Smooth muscle cell (in vitro differentiated cells): ENCODE measurements around the gene GRM2. TPM values are rescaled to one million over a fixed set of nuclear protein-coding genes. Genes with fewer than 3 reads are reported as not detected.

Experiments used
- DNase-seq: peaks from one replicate; lab custom pipeline; 2025; ENCODE audit not compliant: unreplicated experiment; lab: John Stamatoyannopoulos, UW
- H2AFZ ChIP-seq: fragments of 200-600 bp; sonication (generic); 2 replicates; pipeline ENCODE4 v1.6.0; 2016; ENCODE audit warnings: antibody characterized with exemption, low read depth, mild to moderate bottlenecking
- H3F3A ChIP-seq: fragments of 200-600 bp; sonication (generic); 2 replicates; pipeline ENCODE4 v1.6.0; 2017; ENCODE audit warnings: antibody characterized with exemption, low read depth
- H3K27ac ChIP-seq: fragments of 200-600 bp; sonication (generic); 2 replicates; pipeline ENCODE4 v1.5.1; 2016; ENCODE audit warnings: low read depth, mild to moderate bottlenecking
- H3K27me3 ChIP-seq: fragments of 200-600 bp; sonication (generic); 2 replicates; pipeline ENCODE4 v1.6.1; 2016; ENCODE audit warnings: low read depth, mild to moderate bottlenecking
- H3K36me3 ChIP-seq: fragments of 200-600 bp; sonication (generic); 2 replicates; pipeline ENCODE4 v1.5.1; 2016; ENCODE audit warnings: low read depth
- H3K4me1 ChIP-seq: fragments of 200-600 bp; sonication (generic); 2 replicates; pipeline ENCODE4 v1.5.1; 2016; ENCODE audit warnings: low read depth
- H3K4me2 ChIP-seq: fragments of 200-600 bp; sonication (generic); 2 replicates; pipeline ENCODE4 v1.6.0; 2016; ENCODE audit warnings: mild to moderate bottlenecking
- H3K4me3 ChIP-seq: fragments of 200-600 bp; sonication (generic); 2 replicates; pipeline ENCODE4 v1.5.1; 2016; ENCODE audit warnings: mild to moderate bottlenecking
- H3K79me2 ChIP-seq: fragments of 200-600 bp; sonication (generic); 2 replicates; pipeline ENCODE4 v1.6.0; 2016; ENCODE audit warnings: low read depth, mild to moderate bottlenecking
- H3K9ac ChIP-seq: fragments of 200-600 bp; sonication (generic); 2 replicates; pipeline ENCODE4 v1.6.0; 2016; ENCODE audit warnings: low read depth
- H3K9me3 ChIP-seq: fragments of 200-600 bp; sonication (generic); replicated peaks from 2 replicates; pipeline ENCODE4 v1.5.1; 2016; ENCODE audit warnings: low read depth
- H4K20me1 ChIP-seq: fragments of 200-600 bp; sonication (generic); 2 replicates; pipeline ENCODE4 v1.6.0; 2016; ENCODE audit warnings: low read depth
- CTCF ChIP-seq: fragments of 200-600 bp; sonication (generic); IDR thresholded peaks from 2 replicates; pipeline ENCODE4 v1.5.1; 2017; ENCODE audit warnings: borderline replicate concordance, mild to moderate bottlenecking, antibody characterized with exemption; ENCODE audit not compliant: insufficient read depth, poor library complexity, severe bottlenecking
- WGBS: methylation state at CpG from one replicate; pipeline ENCODE4 v1.1.7; 2016; ENCODE audit warnings: low lambda C conversion rate; 5-methylcytosine and 5-hydroxymethylcytosine counted together
- polyA plus RNA-seq: library from polyadenylated mRNA; unstranded; fragments of >200 nt; fragmentation: Nextera tagmentation; extraction: Ambion mirVana; gene quantifications from 2 replicates; pipeline ENCODE4 v1.2.1, GENCODE V29; 2016
- total RNA-seq: library from RNA; depleted of rRNA; stranded (reverse); fragments of >200 nt; gene quantifications from 2 replicates; pipeline ENCODE4 v1.2.3, GENCODE V29; 2014

The GRM2 gene
- total and polyA plus RNA-seq, 2 experiments from 2014 or later = 0.63 to 0.65 TPM

GRCh38 chr3:51684971-51685751 lies 21.7 kb upstream of the GRM2 start:
- Histone ChIP-seq H2AFZ (no peak overlapping the region), H3F3A (no peaks in the 10 kb centered on the region), H3K27ac (no peak overlapping the region), H3K4me2 (no peak overlapping the region), H3K9me3 (no peaks in the 10 kb centered on the region), H4K20me1 (peaks cover 30% of the 10 kb centered on the region), H3K4me1 (no peaks in the 10 kb centered on the region), H3K79me2 (no peaks in the 10 kb centered on the region), H3K4me3 (no peak overlapping the region), H3K27me3 (no peaks in the 10 kb centered on the region), H3K36me3 (no peaks in the 10 kb centered on the region), H3K9ac (no peak overlapping the region)
- no peak for TF ChIP-seq CTCF
- whole genome bisulfite sequencing = 89% methylated on average over 7 of the region's 7 CpGs
- DNase-seq = no peak

GRCh38 chr3:51686056-51686455 lies 20.8 kb upstream of the GRM2 start:
- no peak overlapping the region for H3K4me2 ChIP-seq
- H2AFZ ChIP-seq = no peak overlapping the region
- no peak for DNase-seq
- no peaks in the 10 kb centered on the region for H3K9me3 ChIP-seq
- H3K9ac ChIP-seq = no peak overlapping the region
- no peaks in the 10 kb centered on the region for H3F3A ChIP-seq
- H3K36me3 ChIP-seq = no peaks in the 10 kb centered on the region
- WGBS = 99% methylated on average over 4 of the region's 4 CpGs
- no peak overlapping the region for H3K4me3 ChIP-seq
- no peak overlapping the region for H3K27ac ChIP-seq
- H3K79me2 ChIP-seq = no peaks in the 10 kb centered on the region
- H3K4me1 ChIP-seq = no peaks in the 10 kb centered on the region
- TF ChIP-seq CTCF = no peak
- H4K20me1 ChIP-seq = peaks cover 30% of the 10 kb centered on the region
- no peaks in the 10 kb centered on the region for H3K27me3 ChIP-seq

- H2AFZ ChIP-seq = no peak overlapping the region
- no peaks in the 10 kb centered on the region for H3K36me3 ChIP-seq
- no peak overlapping the region for H3K9ac ChIP-seq
- no peak overlapping the region for H3K27ac ChIP-seq
- no peak for TF ChIP-seq CTCF
- no peak for DNase-seq
- no peaks in the 10 kb centered on the region for H3F3A ChIP-seq
- peaks cover 30% of the 10 kb centered on the region for H4K20me1 ChIP-seq
- no peaks in the 10 kb centered on the region for H3K79me2 ChIP-seq
- no peak overlapping the region for H3K4me2 ChIP-seq
- no peaks in the 10 kb centered on the region for H3K9me3 ChIP-seq
- 88% methylated on average over 8 of the region's 10 CpGs for WGBS
- H3K4me3 ChIP-seq = no peak overlapping the region
- H3K27me3 ChIP-seq = no peaks in the 10 kb centered on the region
- no peaks in the 10 kb centered on the region for H3K4me1 ChIP-seq
Observed at GRCh38 chr3:51686512-51687215, 20.2 kb upstream of the GRM2 start.
